GM12865 (cell line): ENCODE results near the gene KRTAP19-2.

Source experiments
- DNase-seq: peaks from one replicate; pipeline ENCODE4 v3.0.0; 2010; ENCODE audit warnings: low read depth
- H3K4me3 ChIP-seq: 2 replicates; pipeline ENCODE4 v1.5.1; 2011; ENCODE audit warnings: mild to moderate bottlenecking, low read depth, low read length, control low read depth
- CTCF ChIP-seq: IDR thresholded peaks from 2 replicates; pipeline ENCODE4 v1.5.1; 2011; ENCODE audit warnings: low read length, control low read depth, low read depth, inconsistent platforms; ENCODE audit not compliant: insufficient read depth; ENCODE audit errors: missing control alignments

Gene KRTAP19-2

GRCh38 chr21:30491963-30492428 lies 4.8 kb upstream of the KRTAP19-2 start, which contains the start of gene KRTAP19-3:
Gene KRTAP19-3 (minus strand): TSS chr21:30492013. CDS start chr21:30491957, 56 bp downstream.
- no peak for TF ChIP-seq CTCF
- no peak within 1 kb of the TSS for H3K4me3 ChIP-seq
- DNase-seq: no peak

- no peak for TF ChIP-seq CTCF
- no peak overlapping the region for H3K4me3 ChIP-seq
- DNase-seq: no peak
These were observed 1.1 kb downstream of the KRTAP19-2 start for GRCh38 chr21:30486180-30486579.

GRCh38 chr21:30482130-30482529 lies 5.1 kb downstream of the KRTAP19-2 start:
- no peak for TF ChIP-seq CTCF
- no peak for DNase-seq
- H3K4me3 ChIP-seq: no peak overlapping the region

- no peak for DNase-seq
- no peak within 1 kb of the TSS for H3K4me3 ChIP-seq
- no peak for TF ChIP-seq CTCF
These were observed 7.1 kb downstream of the KRTAP19-2 start, which contains the start of gene KRTAP19-1 for GRCh38 chr21:30480145-30480544. Gene KRTAP19-1 (minus strand): TSS chr21:30480367. CDS start chr21:30480317, 50 bp downstream.

GRCh38 chr21:30479259-30479658 lies 8.0 kb downstream of the KRTAP19-2 start:
- DNase-seq: no peak
- no peak overlapping the region for H3K4me3 ChIP-seq
- TF ChIP-seq CTCF: no peak

- H3K4me3 ChIP-seq: no peak overlapping the region
- no peak for DNase-seq
- TF ChIP-seq CTCF: no peak
These were observed 9.2 kb downstream of the KRTAP19-2 start for GRCh38 chr21:30478004-30478403.

GRCh38 chr21:30468900-30469714 lies 18.1 kb downstream of the KRTAP19-2 start:
- no peak for TF ChIP-seq CTCF
- no peak overlapping the region for H3K4me3 ChIP-seq
- no peak for DNase-seq
